ENCODE data around the gene FRRS1L.

FRRS1L gene

GRCh38 chr9:109109967-109110328 is 57.1 kb downstream of the FRRS1L start:
- H3K4me3 ChIP-seq (replicated peaks in 1 of 2; ENCODE audit: low read depth in 2 of 2, low read length in 2 of 2), result no peak overlapping the region
- no peak for TF ChIP-seq CTCF (IDR thresholded peaks at IDR 0.05; ENCODE audit: low read depth, low read length)
- DNase-seq (ENCODE audit: low read depth in 2 of 2), result peak; percentile 20 to 31

- TF ChIP-seq CTCF (IDR thresholded peaks at IDR 0.05; ENCODE audit: low read depth, low read length), result no peak
- peak; percentile 34 to 73 for DNase-seq (ENCODE audit: low read depth in 2 of 2)
- no peak overlapping the region for H3K4me3 ChIP-seq (replicated peaks in 1 of 2; ENCODE audit: low read depth in 2 of 2, low read length in 2 of 2)
Observed at GRCh38 chr9:109108318-109108717, 58.7 kb downstream of the FRRS1L start.

DNA sequence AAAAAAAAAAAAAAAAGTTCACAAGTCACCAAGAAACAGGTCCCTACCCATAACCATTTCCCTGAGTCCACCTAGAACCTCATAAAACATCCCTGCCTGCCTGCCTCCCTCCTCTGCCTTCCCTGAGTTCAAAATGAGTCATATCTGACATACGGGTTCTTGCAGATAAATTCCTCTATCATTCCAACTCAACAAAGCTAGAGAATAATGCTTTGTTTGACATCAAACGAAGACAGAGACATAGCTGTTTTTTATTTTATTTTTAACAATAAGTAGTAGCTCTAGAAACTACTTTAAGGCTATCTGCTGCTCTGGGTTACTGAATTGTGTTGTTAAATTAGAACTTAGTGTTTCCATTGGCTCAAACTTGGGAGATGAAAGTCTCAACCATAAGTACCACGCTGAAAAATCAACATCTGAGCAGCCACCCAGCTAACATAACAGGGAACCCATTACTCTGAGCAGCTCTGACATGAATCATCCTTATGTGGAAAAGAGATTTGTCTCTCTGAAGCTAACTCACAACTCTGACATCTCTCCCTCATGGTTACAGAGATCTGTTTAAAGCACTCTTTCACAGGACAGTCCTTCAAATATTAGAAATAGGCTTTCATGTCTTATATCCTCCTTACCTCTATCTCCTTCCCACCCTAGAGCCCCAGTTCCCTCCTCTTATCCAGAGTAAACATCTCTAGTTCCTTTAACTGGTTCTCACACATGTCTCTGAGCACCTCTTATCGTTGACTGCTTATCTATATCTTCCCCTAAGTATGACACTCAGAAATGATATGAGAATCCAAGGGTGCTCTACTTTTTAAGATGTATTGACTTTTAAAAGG is 59.4 kb downstream of the FRRS1L start:
- peak overlapping the region in 1 of 2 donors; percentile 19 for H3K4me3 ChIP-seq (replicated peaks in 1 of 2; ENCODE audit: low read depth in 2 of 2, low read length in 2 of 2)
- DNase-seq (ENCODE audit: low read depth in 2 of 2), result peak; percentile 60 to 82
- no peak for TF ChIP-seq CTCF (IDR thresholded peaks at IDR 0.05; ENCODE audit: low read depth, low read length)

DNA sequence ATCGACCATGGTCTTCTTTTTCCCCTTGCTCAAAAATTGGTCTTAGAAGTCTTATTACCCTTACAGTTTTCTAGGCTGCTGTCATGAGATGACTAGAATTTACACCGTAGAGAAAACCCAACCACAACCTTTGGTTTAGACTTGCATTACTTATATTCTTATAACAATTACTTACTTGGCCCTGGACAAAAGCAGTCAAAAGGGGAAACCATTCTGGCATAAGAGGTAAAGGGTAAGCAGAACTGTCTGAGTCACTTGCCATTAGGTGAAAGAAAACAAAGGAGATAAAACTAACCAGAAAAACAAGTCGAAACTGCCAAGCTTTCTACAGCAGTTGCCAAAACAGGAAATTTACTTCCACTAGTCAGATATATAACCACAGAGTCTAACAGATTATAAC is 65.2 kb downstream of the FRRS1L start:
- DNase-seq (ENCODE audit: low read depth in 2 of 2), result peak; percentile 79 to 92
- H3K4me3 ChIP-seq (replicated peaks in 1 of 2; ENCODE audit: low read depth in 2 of 2, low read length in 2 of 2), result no peak overlapping the region
- no peak for TF ChIP-seq CTCF (IDR thresholded peaks at IDR 0.05; ENCODE audit: low read depth, low read length)

- TF ChIP-seq CTCF (IDR thresholded peaks at IDR 0.05; ENCODE audit: low read depth, low read length), result no peak
- no peak overlapping the region for H3K4me3 ChIP-seq (replicated peaks in 1 of 2; ENCODE audit: low read depth in 2 of 2, low read length in 2 of 2)
- no peak for DNase-seq (ENCODE audit: low read depth in 2 of 2)
Observed at GRCh38 chr9:109101202-109101595, 65.8 kb downstream of the FRRS1L start.

DNA sequence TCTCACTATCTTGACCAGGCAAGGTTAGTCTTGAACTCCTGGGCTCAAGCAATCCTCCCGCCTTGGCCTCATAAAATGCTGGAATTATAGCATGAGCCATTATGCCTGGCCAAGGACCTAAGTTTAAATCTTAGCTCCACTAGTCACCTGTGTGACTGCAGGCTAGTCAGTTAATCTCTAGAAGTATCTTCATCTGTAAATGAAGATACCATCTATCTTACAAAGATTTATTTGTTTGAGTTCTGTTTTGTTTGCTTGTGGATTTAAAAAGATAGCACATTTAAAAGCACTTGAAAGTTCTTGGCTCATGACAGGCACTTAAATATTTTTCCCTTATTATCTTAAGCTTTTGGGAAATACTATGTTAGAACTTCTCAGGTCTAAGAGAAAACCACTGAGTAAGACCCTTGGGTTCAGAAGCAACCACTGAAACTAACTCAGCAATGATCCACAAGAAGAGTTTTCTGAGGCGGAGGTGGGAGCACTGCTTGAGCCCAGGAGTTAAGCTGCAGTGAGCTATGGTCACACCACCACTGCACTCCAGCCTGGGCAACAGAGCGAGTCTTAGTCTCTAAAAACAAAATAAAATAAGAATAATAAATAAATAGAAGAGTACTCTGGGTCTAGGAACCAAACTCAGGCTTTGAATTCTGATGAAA is 66.4 kb downstream of the FRRS1L start:
- no peak for TF ChIP-seq CTCF (IDR thresholded peaks at IDR 0.05; ENCODE audit: low read depth, low read length)
- DNase-seq (ENCODE audit: low read depth in 2 of 2), result no peak

More for the DNA sequence above, 66.4 kb downstream of the FRRS1L start:
- H3K4me3 ChIP-seq (replicated peaks in 1 of 2; ENCODE audit: low read depth in 2 of 2, low read length in 2 of 2), result no peak overlapping the region
